HCT116 (cell line): ENCODE data around the gene TCF19. TPM values are rescaled to one million over a fixed set of nuclear protein-coding genes. Genes with fewer than 3 reads are reported as not detected.
"Not testable (repeated sequence)": the region's sequence is repeated elsewhere in the genome, so short reads cannot be mapped to it uniquely, and the experiment has no call there.

Experiments
- ATAC-seq: fragments of 200-7000 bp; cut with Tn5 transposase; 2 replicates; pipeline ENCODE4 v1.9.1; 2020; ENCODE audit warnings: mild to moderate bottlenecking, moderate library complexity
- BruUV-seq: library from RNA; stranded (reverse); fragments of 400-500 nt; replicated peaks from 2 replicates; lab custom pipeline; 2021; lab: Mats Ljungman, UMichigan
- CTCF ChIA-PET: fragments of 300-600 bp; sonication (Branson Sonifier 250); formaldehyde crosslinking; loops from one replicate; lab custom pipeline; 2021; ENCODE audit warnings: antibody characterized with exemption; lab: Charles Lee
- POLR2A ChIA-PET: fragments of 300-600, 350-600 bp; sonication (Branson Sonifier 250); formaldehyde crosslinking; loops from one replicate; lab custom pipeline; 2021; ENCODE audit warnings: antibody characterized with exemption; lab: Charles Lee
- RAD21 ChIA-PET, 2 experiments: fragments of 300-600 bp; sonication (Branson Sonifier 250); formaldehyde crosslinking; loops; one replicate each; lab custom pipeline; 2023; ENCODE audit warnings: low total read pairs in 2 of 2; ENCODE audit not compliant: uncharacterized antibody in 2 of 2, unreplicated experiment in 2 of 2, low non-redundant PET in 1 of 2; lab: Charles Lee
- DNase-seq: peaks from one replicate; pipeline ENCODE4 v3.0.0-alpha.2; 2010; ENCODE audit warnings: low read depth, low spot score
- H2AFZ ChIP-seq: fragments of 200-600 bp; shearing (Covaris generic), sonication (generic); 2 replicates; pipeline ENCODE4 v1.6.1; 2017; ENCODE audit warnings: low read depth, mixed run types, mixed read lengths, antibody characterized with exemption, low read length; ENCODE audit not compliant: poor library complexity, severe bottlenecking
- H3K27ac ChIP-seq: 2 replicates; pipeline ENCODE4 v1.5.1; 2012; ENCODE audit warnings: low read depth, low read length
- H3K27me3 ChIP-seq: fragments of 200-600 bp; sonication (generic); 2 replicates; pipeline ENCODE4 v1.6.1; 2016; ENCODE audit warnings: mixed run types, low read length, mixed read lengths; ENCODE audit not compliant: insufficient read depth
- H3K36me3 ChIP-seq, 2 experiments: fragments of 200-500 bp in 1 of 2; fragments of 200-600 bp in 1 of 2; sonication (Bioruptor generic) in 1 of 2; sonication (generic) in 1 of 2; 2 replicates each; pipeline versions ENCODE4 v1.5.1 to v1.6.1; 2014 to 2016; ENCODE audit warnings: low read length in 2 of 2, inconsistent platforms in 1 of 2, mixed read lengths in 1 of 2, mixed run types in 1 of 2; ENCODE audit not compliant: insufficient read depth in 2 of 2, control insufficient read depth in 1 of 2
- H3K4me1 ChIP-seq, 2 experiments: fragments of 200-600 bp in 1 of 2; sonication (generic) in 1 of 2; 2 replicates each; pipeline versions ENCODE4 v1.5.1 to v1.6.1; 2012 to 2017; ENCODE audit warnings: low read length in 2 of 2, inconsistent platforms in 1 of 2, mild to moderate bottlenecking in 1 of 2, mixed read lengths in 1 of 2, mixed run types in 1 of 2, moderate library complexity in 1 of 2; ENCODE audit not compliant: insufficient read depth in 2 of 2, control insufficient read depth in 1 of 2
- H3K4me2 ChIP-seq: fragments of 200-600 bp; sonication (generic); 2 replicates; pipeline ENCODE4 v1.6.1; 2017; ENCODE audit warnings: mixed run types, low read length, mixed read lengths
- H3K4me3 ChIP-seq, 2 experiments: fragments of 200-600 bp in 1 of 2; sonication (generic) in 1 of 2; replicated peaks in 1 of 2; 2 replicates each; pipeline ENCODE4 v1.5.1; 2011 to 2016; ENCODE audit warnings: low read length in 2 of 2, control low read depth in 1 of 2, low read depth in 1 of 2, mild to moderate bottlenecking in 1 of 2, mixed read lengths in 1 of 2, mixed run types in 1 of 2
- H3K79me2 ChIP-seq: fragments of 200-600 bp; sonication (generic); 2 replicates; pipeline ENCODE4 v1.6.1; 2017; ENCODE audit warnings: mild to moderate bottlenecking, mixed run types, low read length, moderate library complexity, mixed read lengths; ENCODE audit not compliant: insufficient read depth
- H3K9ac ChIP-seq: fragments of 200-600 bp; sonication (generic); 2 replicates; pipeline ENCODE4 v1.6.1; 2016; ENCODE audit warnings: low read length, mixed read lengths
- H3K9me2 ChIP-seq: fragments of 200-600 bp; sonication (generic), shearing (Covaris generic); 2 replicates; pipeline ENCODE4 v1.6.1; 2017; ENCODE audit warnings: mixed run types, mild to moderate bottlenecking, moderate library complexity; ENCODE audit not compliant: insufficient read depth
- H3K9me3 ChIP-seq, 2 experiments: fragments of 200-500 bp in 1 of 2; fragments of 200-600 bp in 1 of 2; sonication (Bioruptor generic) in 1 of 2; sonication (generic) in 1 of 2; 2 replicates each; pipeline ENCODE4 v1.6.1; 2014 to 2017; ENCODE audit warnings: low read length in 2 of 2, mixed read lengths in 2 of 2, inconsistent platforms in 1 of 2, low read depth in 1 of 2, mild to moderate bottlenecking in 1 of 2, mixed run types in 1 of 2, moderate library complexity in 1 of 2; ENCODE audit not compliant: control insufficient read depth in 1 of 2, insufficient read depth in 1 of 2
- H4K20me1 ChIP-seq: fragments of 200-600 bp; sonication (generic), shearing (Covaris generic); 2 replicates; pipeline ENCODE4 v1.6.1; 2017; ENCODE audit warnings: mixed run types, mild to moderate bottlenecking, moderate library complexity; ENCODE audit not compliant: insufficient read depth
- EZH2phosphoT487 ChIP-seq: fragments of 200-600 bp; IDR thresholded peaks from 2 replicates; pipeline ENCODE4 v1.6.1; 2018; ENCODE audit warnings: antibody characterized with exemption, borderline replicate concordance
- POLR2A ChIP-seq: IDR thresholded peaks from 2 replicates; pipeline ENCODE4 v1.7.0; 2011; ENCODE audit warnings: borderline replicate concordance; ENCODE audit not compliant: insufficient read depth, insufficient read length; ENCODE audit errors: extremely low read depth
- POLR2AphosphoS5 ChIP-seq: IDR thresholded peaks from 2 replicates; pipeline ENCODE4 v1.6.1; 2011; ENCODE audit warnings: mild to moderate bottlenecking, low read depth, low read length, moderate library complexity
- RAD21 ChIP-seq: IDR thresholded peaks from 2 replicates; pipeline ENCODE4 v1.6.1; 2012; ENCODE audit warnings: low read depth, mild to moderate bottlenecking
- REST ChIP-seq: IDR thresholded peaks from 2 replicates; pipeline ENCODE4 v1.6.1; 2012; ENCODE audit warnings: low read depth
- TCF7L2 ChIP-seq: IDR thresholded peaks from 2 replicates; pipeline ENCODE4 v1.7.0; 2011; ENCODE audit warnings: borderline replicate concordance, inconsistent platforms; ENCODE audit not compliant: insufficient read depth, insufficient read length; ENCODE audit errors: extremely low read depth
- YY1 ChIP-seq: IDR thresholded peaks from 2 replicates; pipeline ENCODE4 v1.6.1; 2011; ENCODE audit warnings: low read length, low read depth, moderate library complexity, mild to moderate bottlenecking; ENCODE audit not compliant: insufficient replicate concordance; ENCODE audit errors: extremely low read depth
- intact Hi-C: fragments of 100-400 bp; cut with micrococcal nuclease; formaldehyde crosslinking; loops from 2 replicates; pipeline ENCODE4 v1.10.0; 2022
- total RNA-seq: library from RNA; stranded (reverse); gene quantifications from one replicate; pipeline ENCODE4 v1.2.1, GENCODE V29; 2021; ENCODE audit not compliant: unreplicated experiment
- TF ChIP-seq, protein P1 (sequence below), 3 experiments: fragments of 200-600 bp in 1 of 3; sonication (generic) in 1 of 3; IDR thresholded peaks in 2 of 3; conservative IDR thresholded peaks in 1 of 3; 2 replicates each; pipeline ENCODE4 v1.5.1; 2012 to 2017; ENCODE audit warnings: low read depth in 2 of 3, low read length in 2 of 3, antibody characterized with exemption in 1 of 3, borderline replicate concordance in 1 of 3, control low read depth in 1 of 3, mild to moderate bottlenecking in 1 of 3, mixed read lengths in 1 of 3, mixed run types in 1 of 3, moderate library complexity in 1 of 3; ENCODE audit not compliant: insufficient read depth in 1 of 3

Gene TCF19
- total RNA-seq, 1 experiment from 2014 or later, result 15.4 TPM

- peaks cover 7 to 20% of the 10 kb centered on the region in 2 experiments for H3K4me1 ChIP-seq
- BruUV-seq, H3K9me2 ChIP-seq, H3K27me3 ChIP-seq, ATAC-seq, H4K20me1 ChIP-seq, DNase-seq, H3K36me3 ChIP-seq, H3K9me3 ChIP-seq: not testable (repeated sequence)
- ChIA-PET POLR2A (interaction anchor here (1.2 to 2.7 kb wide), 7 partner anchors 76 to 381 kb away, joined by 3 to 16 read pairs (median 5); no protein-coding TSS in a partner anchor), RAD21 (interaction anchor here (1.9 to 3.3 kb wide), 2 partner anchors 170 kb away, joined by 12 to 13 read pairs; no protein-coding TSS in a partner anchor), CTCF (interaction anchor here (1.0 to 4.9 kb wide), 6 partner anchors 61 to 246 kb away, joined by 3 to 61 read pairs (median 4); no protein-coding TSS in a partner anchor)
- 0 out of 2 replicates have a peak overlapping the region, but pooled peaks have one; percentile 76 for H3K9ac ChIP-seq
- intact Hi-C loops, result loop anchor here (1.0 kb wide), 1 partner anchor 171 kb away; no protein-coding TSS in a partner anchor
- 0 out of 2 replicates have a peak, but pooled peaks have one; percentile 23 for TF ChIP-seq POLR2AphosphoS5
- H3K4me2 ChIP-seq, result peak overlapping the region; percentile 87
- peak overlapping the region; percentile 79 to 88 for H3K4me3 ChIP-seq
- H3K27ac ChIP-seq, result peak overlapping the region; percentile 95
- H2AFZ ChIP-seq, result peak overlapping the region; percentile 5
- H3K79me2 ChIP-seq, result peaks cover 17% of the 10 kb centered on the region
These were observed 38.0 kb downstream of the TCF19 start for GRCh38 chr6:31196251-31197022.

DNA sequence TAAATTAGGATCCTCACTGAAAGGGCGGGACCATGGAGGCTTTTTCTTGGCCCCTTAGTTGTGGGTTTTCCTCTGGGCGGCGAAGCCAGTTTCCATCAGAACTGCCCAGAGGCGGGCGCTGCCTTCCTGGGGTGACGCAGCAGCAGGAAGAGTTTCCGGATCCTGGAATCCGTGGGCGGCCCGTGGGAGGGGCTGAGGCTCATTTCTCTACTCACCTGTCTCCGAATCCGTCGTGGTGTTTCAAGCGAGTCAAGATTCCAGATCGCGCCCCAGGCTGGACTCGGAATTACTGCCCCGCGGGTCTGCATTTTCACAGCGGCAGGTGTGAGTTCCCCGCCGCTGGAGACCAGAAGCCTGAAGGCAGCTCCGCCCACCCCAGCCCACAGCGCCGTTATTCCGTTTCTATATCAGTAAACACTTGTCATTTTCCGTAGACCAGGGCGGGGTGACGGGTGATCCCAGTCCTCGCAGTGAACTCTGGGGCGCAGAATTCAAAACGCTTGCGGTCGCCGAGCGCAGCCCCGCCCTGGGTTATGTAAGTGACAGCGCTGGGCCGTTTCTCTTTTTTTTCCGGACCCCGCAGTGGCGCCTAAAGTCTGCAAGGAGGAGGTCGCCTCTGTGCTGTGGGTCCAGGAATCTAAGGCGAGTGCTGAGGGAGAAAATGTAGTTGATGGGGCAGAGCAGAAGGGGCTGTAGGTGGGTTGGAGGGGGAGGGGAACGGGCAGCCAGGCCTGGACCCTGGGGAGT is 39.3 kb downstream of the TCF19 start:
- H4K20me1 ChIP-seq, result no peaks in the 10 kb centered on the region
- no peaks in the 10 kb centered on the region for H3K9me2 ChIP-seq
- peak overlapping the region; percentile 95 for H3K27ac ChIP-seq
- peak overlapping the region; percentile 61 for H2AFZ ChIP-seq
- peak overlapping the region; percentile 76 for H3K9ac ChIP-seq
- ATAC-seq (peak; percentile 81), DNase-seq (peak; percentile 66)
- H3K27me3 ChIP-seq, result no peaks in the 10 kb centered on the region
- H3K4me2 ChIP-seq, result peak overlapping the region; percentile 87
- CTCF ChIA-PET, result interaction anchor here (1.0 to 4.9 kb wide), 6 partner anchors 13 to 245 kb away, joined by 3 to 61 read pairs (median 4); no protein-coding TSS in a partner anchor
- H3K4me3 ChIP-seq, result peak overlapping the region; percentile 79 to 88
- H3K4me1 ChIP-seq, result peaks cover 12 to 30% of the 10 kb centered on the region in 2 experiments
- RAD21 ChIA-PET, result interaction anchor here (1.9 to 3.3 kb wide), 2 partner anchors 168 to 169 kb away, joined by 12 to 13 read pairs; no protein-coding TSS in a partner anchor
- TSS peak; percentile 81 for BruUV-seq
- POLR2A ChIA-PET, result interaction anchor here (1.0 to 2.7 kb wide), 7 partner anchors 48 to 383 kb away, joined by 3 to 16 read pairs (median 5); no protein-coding TSS in a partner anchor
- no peaks in the 10 kb centered on the region for H3K9me3 ChIP-seq
- no peaks in the 10 kb centered on the region for H3K36me3 ChIP-seq
- intact Hi-C loops, result loop anchor here (1.0 kb wide), 1 partner anchor 170 kb away; no protein-coding TSS in a partner anchor
- H3K79me2 ChIP-seq, result peaks cover 17% of the 10 kb centered on the region
- TF ChIP-seq REST, result no peak
- TF ChIP-seq, protein P1, sequence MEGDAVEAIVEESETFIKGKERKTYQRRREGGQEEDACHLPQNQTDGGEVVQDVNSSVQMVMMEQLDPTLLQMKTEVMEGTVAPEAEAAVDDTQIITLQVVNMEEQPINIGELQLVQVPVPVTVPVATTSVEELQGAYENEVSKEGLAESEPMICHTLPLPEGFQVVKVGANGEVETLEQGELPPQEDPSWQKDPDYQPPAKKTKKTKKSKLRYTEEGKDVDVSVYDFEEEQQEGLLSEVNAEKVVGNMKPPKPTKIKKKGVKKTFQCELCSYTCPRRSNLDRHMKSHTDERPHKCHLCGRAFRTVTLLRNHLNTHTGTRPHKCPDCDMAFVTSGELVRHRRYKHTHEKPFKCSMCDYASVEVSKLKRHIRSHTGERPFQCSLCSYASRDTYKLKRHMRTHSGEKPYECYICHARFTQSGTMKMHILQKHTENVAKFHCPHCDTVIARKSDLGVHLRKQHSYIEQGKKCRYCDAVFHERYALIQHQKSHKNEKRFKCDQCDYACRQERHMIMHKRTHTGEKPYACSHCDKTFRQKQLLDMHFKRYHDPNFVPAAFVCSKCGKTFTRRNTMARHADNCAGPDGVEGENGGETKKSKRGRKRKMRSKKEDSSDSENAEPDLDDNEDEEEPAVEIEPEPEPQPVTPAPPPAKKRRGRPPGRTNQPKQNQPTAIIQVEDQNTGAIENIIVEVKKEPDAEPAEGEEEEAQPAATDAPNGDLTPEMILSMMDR (IDR thresholded peaks at IDR 0.05 in 2 of 3, conservative IDR thresholded peaks at IDR 0.05 in 1 of 3; ENCODE audit: borderline replicate concordance in 1 of 3, insufficient read depth in 1 of 3, low read depth in 2 of 3, low read length in 2 of 3), result no peak
- peak; percentile 38 for TF ChIP-seq POLR2A
- no peak for TF ChIP-seq TCF7L2
- TF ChIP-seq RAD21, result 0 out of 2 replicates have a peak, but pooled peaks have one; percentile 5
- TF ChIP-seq POLR2AphosphoS5, result peak; percentile 61
- TF ChIP-seq EZH2phosphoT487, result no peak
- TF ChIP-seq YY1, result peak; percentile 42
